Uterus (tissue), 2 donors: ENCODE measurements around the gene ACO2.

Experiments
- POLR2A ChIP-seq, 2 donors: fragments of 450-650 bp; IDR thresholded peaks; one replicate each; pipeline ENCODE4 v1.6.1; 2016; ENCODE audit warnings: antibody characterized with exemption in 2 of 2, mild to moderate bottlenecking in 1 of 2, moderate library complexity in 1 of 2
- TF ChIP-seq, protein P1 (sequence below), 4 experiments: fragments of 200-600 bp in 2 of 4; fragments of 450-650 bp in 2 of 4; sonication (generic) in 2 of 4; IDR thresholded peaks; one replicate each; pipeline ENCODE4 v1.5.1; 2016 to 2019; ENCODE audit warnings: antibody characterized with exemption in 4 of 4, mild to moderate bottlenecking in 2 of 4, moderate library complexity in 1 of 4

DNA sequence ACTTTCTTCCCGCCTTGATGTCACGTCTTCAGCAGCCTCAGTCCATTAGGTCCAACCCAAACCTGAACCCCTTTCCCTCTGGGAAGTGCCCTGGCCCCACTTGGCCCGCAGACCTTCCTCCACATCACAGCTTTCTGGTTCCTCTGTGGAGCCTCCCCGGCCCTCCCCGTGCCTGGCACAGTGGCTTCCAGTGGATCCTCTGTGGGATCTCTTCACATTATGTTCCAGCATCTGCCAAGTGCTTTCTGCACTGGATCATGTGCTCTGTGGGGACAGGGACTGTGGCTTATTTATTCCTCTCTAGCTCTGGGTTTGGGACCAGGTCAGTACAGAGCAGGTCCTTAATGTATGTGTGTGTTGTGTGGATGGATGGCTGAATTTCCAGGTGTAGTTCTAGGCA is 44.5 kb downstream of the ACO2 start:
- TF ChIP-seq, protein P1, sequence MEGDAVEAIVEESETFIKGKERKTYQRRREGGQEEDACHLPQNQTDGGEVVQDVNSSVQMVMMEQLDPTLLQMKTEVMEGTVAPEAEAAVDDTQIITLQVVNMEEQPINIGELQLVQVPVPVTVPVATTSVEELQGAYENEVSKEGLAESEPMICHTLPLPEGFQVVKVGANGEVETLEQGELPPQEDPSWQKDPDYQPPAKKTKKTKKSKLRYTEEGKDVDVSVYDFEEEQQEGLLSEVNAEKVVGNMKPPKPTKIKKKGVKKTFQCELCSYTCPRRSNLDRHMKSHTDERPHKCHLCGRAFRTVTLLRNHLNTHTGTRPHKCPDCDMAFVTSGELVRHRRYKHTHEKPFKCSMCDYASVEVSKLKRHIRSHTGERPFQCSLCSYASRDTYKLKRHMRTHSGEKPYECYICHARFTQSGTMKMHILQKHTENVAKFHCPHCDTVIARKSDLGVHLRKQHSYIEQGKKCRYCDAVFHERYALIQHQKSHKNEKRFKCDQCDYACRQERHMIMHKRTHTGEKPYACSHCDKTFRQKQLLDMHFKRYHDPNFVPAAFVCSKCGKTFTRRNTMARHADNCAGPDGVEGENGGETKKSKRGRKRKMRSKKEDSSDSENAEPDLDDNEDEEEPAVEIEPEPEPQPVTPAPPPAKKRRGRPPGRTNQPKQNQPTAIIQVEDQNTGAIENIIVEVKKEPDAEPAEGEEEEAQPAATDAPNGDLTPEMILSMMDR (IDR thresholded peaks at IDR 0.05): no peak
- no peak for TF ChIP-seq POLR2A (IDR thresholded peaks at IDR 0.05)
